ENCODE measurements around the gene ZNF638.

DNA sequence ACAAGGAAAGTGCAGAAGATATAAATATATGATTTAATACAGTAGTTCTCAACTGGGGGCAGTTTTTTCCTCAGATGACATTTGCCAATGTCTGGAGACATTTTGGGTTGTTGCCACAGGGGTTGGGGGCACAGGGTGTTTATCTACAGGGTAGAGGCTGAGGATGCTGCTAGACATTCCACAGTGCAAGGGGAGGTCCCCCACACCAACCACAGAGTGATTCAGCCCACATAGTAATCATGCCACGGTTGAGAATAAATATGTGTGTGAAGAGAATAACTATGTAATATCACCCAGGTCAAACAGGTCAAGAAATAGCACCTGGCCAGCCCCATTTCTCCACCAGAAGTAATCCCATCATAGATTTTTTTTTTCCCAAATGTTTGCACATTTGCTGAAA lies 139.7 kb downstream of the ZNF638 start:
- TF ChIP-seq, protein P1, sequence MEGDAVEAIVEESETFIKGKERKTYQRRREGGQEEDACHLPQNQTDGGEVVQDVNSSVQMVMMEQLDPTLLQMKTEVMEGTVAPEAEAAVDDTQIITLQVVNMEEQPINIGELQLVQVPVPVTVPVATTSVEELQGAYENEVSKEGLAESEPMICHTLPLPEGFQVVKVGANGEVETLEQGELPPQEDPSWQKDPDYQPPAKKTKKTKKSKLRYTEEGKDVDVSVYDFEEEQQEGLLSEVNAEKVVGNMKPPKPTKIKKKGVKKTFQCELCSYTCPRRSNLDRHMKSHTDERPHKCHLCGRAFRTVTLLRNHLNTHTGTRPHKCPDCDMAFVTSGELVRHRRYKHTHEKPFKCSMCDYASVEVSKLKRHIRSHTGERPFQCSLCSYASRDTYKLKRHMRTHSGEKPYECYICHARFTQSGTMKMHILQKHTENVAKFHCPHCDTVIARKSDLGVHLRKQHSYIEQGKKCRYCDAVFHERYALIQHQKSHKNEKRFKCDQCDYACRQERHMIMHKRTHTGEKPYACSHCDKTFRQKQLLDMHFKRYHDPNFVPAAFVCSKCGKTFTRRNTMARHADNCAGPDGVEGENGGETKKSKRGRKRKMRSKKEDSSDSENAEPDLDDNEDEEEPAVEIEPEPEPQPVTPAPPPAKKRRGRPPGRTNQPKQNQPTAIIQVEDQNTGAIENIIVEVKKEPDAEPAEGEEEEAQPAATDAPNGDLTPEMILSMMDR (IDR thresholded peaks at IDR 0.05): no peak
- TF ChIP-seq ZFX (IDR thresholded peaks at IDR 0.05; ENCODE audit: borderline replicate concordance): no peak
